Liver (tissue), 9 donors: ENCODE results near the gene ACTRT2. TPM values are rescaled to one million over a fixed set of nuclear protein-coding genes. Genes with fewer than 3 reads are reported as not detected.

ENCODE experiments used
- DNase-seq: peaks from one replicate; pipeline ENCODE4 v3.0.0-alpha.2; 2017; ENCODE audit warnings: low spot score
- H3K27ac ChIP-seq, 2 donors: one replicate each; pipeline ENCODE4 v1.7.0; 2013; ENCODE audit warnings: inconsistent platforms in 2 of 2, low read length in 2 of 2, control low read depth in 1 of 2, low read depth in 1 of 2, mild to moderate bottlenecking in 1 of 2
- H3K27me3 ChIP-seq, 4 donors: one replicate each; pipeline versions ENCODE4 v1.6.1 to v1.7.0; 2013; ENCODE audit warnings: low read length in 3 of 4, inconsistent platforms in 1 of 4, mild to moderate bottlenecking in 1 of 4, moderate library complexity in 1 of 4; ENCODE audit not compliant: control insufficient read depth in 4 of 4, insufficient read depth in 4 of 4
- H3K36me3 ChIP-seq, 4 donors: one replicate each; pipeline versions ENCODE4 v1.6.1 to v1.7.0; 2013; ENCODE audit warnings: low read length in 3 of 4, mild to moderate bottlenecking in 3 of 4, low read depth in 1 of 4, moderate library complexity in 1 of 4; ENCODE audit not compliant: control insufficient read depth in 4 of 4, insufficient read depth in 3 of 4
- H3K4me1 ChIP-seq, 4 donors: one replicate each; pipeline versions ENCODE4 v1.6.1 to v1.7.0; 2013; ENCODE audit warnings: low read length in 3 of 4, mild to moderate bottlenecking in 3 of 4, moderate library complexity in 1 of 4; ENCODE audit not compliant: control insufficient read depth in 4 of 4, insufficient read depth in 4 of 4
- H3K4me3 ChIP-seq, 3 donors: one replicate each; pipeline versions ENCODE4 v1.6.1 to v1.7.0; 2013; ENCODE audit warnings: low read length in 3 of 3, control low read depth in 1 of 3, low read depth in 1 of 3, mild to moderate bottlenecking in 1 of 3
- H3K9ac ChIP-seq, 2 donors: one replicate each; pipeline ENCODE4 v1.7.0; 2013; ENCODE audit warnings: low read length in 2 of 2, mild to moderate bottlenecking in 2 of 2, moderate library complexity in 2 of 2, control low read depth in 1 of 2, low read depth in 1 of 2
- H3K9me3 ChIP-seq, 4 donors: one replicate each; pipeline versions ENCODE4 v1.6.1 to v1.7.0; 2013; ENCODE audit warnings: low read length in 3 of 4; ENCODE audit not compliant: control insufficient read depth in 4 of 4
- FOXA1 ChIP-seq: IDR thresholded peaks from 2 replicates; pipeline ENCODE4 v1.6.1; 2016; ENCODE audit warnings: antibody characterized with exemption
- FOXA2 ChIP-seq: IDR thresholded peaks from 2 replicates; pipeline ENCODE4 v1.6.1; 2016; ENCODE audit warnings: antibody characterized with exemption
- HNF4A ChIP-seq, 2 donors: conservative IDR thresholded peaks; 2 replicates each; pipeline ENCODE4 v1.6.1; 2016; ENCODE audit warnings: antibody characterized with exemption in 2 of 2, mild to moderate bottlenecking in 2 of 2
- HNF4G ChIP-seq: IDR thresholded peaks from 2 replicates; pipeline ENCODE4 v1.6.1; 2016; ENCODE audit warnings: antibody characterized with exemption
- JUND ChIP-seq, 2 donors: IDR thresholded peaks; 2 replicates each; pipeline ENCODE4 v1.6.1; 2016; ENCODE audit warnings: antibody characterized with exemption in 2 of 2
- NR2F2 ChIP-seq: IDR thresholded peaks from 2 replicates; pipeline ENCODE4 v1.6.1; 2016; ENCODE audit warnings: antibody characterized with exemption
- RXRA ChIP-seq, 2 donors: IDR thresholded peaks; 2 replicates each; pipeline ENCODE4 v1.6.1; 2017 to 2018; ENCODE audit warnings: antibody characterized with exemption in 2 of 2, mild to moderate bottlenecking in 1 of 2
- SP1 ChIP-seq: IDR thresholded peaks from 2 replicates; pipeline ENCODE4 v1.6.1; 2018; ENCODE audit warnings: antibody characterized with exemption, mild to moderate bottlenecking
- TAF1 ChIP-seq: conservative IDR thresholded peaks from 2 replicates; pipeline ENCODE4 v1.6.1; 2016; ENCODE audit warnings: antibody characterized with exemption, mild to moderate bottlenecking
- YY1 ChIP-seq: IDR thresholded peaks from 2 replicates; pipeline ENCODE4 v1.6.1; 2016; ENCODE audit warnings: antibody characterized with exemption, mild to moderate bottlenecking
- WGBS: extraction: QIAGEN DNeasy Blood & Tissue Kit; methylation state at CpG from one replicate; pipeline ENCODE4 v1.1.7; 2013; 5-methylcytosine and 5-hydroxymethylcytosine counted together
- polyA plus RNA-seq, 2 donors: library from polyadenylated mRNA; stranded (reverse) in 1 of 2; unstranded in 1 of 2; fragments of 200-250 nt in 1 of 2; fragments of >200 nt in 1 of 2; fragmentation: Nextera tagmentation in 1 of 2; extraction: Ambion mirVana in 1 of 2; gene quantifications; one replicate each; pipeline versions ENCODE4 v1.2.1 to v1.2.3, GENCODE V29; 2013 to 2015
- total RNA-seq, 2 donors: library from RNA; depleted of rRNA; stranded (reverse); fragments of >200 nt; gene quantifications; one replicate each; pipeline ENCODE4 v1.2.3, GENCODE V29; 2014
- TF ChIP-seq, protein P1 (sequence below): fragments of 150-350 bp; IDR thresholded peaks from 2 replicates; pipeline ENCODE4 v1.5.1; 2017; ENCODE audit warnings: improper control_type of control experiment, low read depth, low read length; ENCODE audit not compliant: missing input control
- TF ChIP-seq, protein P2 (sequence below): IDR thresholded peaks from 2 replicates; pipeline ENCODE4 v1.6.1; 2016; ENCODE audit warnings: antibody characterized with exemption
- TF ChIP-seq, protein P3 (sequence below): IDR thresholded peaks from 2 replicates; pipeline ENCODE4 v1.6.1; 2016; ENCODE audit warnings: antibody characterized with exemption, mild to moderate bottlenecking
- TF ChIP-seq, protein P4 (sequence below): IDR thresholded peaks from 2 replicates; pipeline ENCODE4 v1.6.1; 2016; ENCODE audit warnings: antibody characterized with exemption
- donor health status: healthy.
- donor health status: healthy.
- donor health status: healthy.
- donor health status: healthy.
- donor health status: healthy.

Gene ACTRT2
- total and polyA plus RNA-seq, 4 donors: not detected

DNA sequence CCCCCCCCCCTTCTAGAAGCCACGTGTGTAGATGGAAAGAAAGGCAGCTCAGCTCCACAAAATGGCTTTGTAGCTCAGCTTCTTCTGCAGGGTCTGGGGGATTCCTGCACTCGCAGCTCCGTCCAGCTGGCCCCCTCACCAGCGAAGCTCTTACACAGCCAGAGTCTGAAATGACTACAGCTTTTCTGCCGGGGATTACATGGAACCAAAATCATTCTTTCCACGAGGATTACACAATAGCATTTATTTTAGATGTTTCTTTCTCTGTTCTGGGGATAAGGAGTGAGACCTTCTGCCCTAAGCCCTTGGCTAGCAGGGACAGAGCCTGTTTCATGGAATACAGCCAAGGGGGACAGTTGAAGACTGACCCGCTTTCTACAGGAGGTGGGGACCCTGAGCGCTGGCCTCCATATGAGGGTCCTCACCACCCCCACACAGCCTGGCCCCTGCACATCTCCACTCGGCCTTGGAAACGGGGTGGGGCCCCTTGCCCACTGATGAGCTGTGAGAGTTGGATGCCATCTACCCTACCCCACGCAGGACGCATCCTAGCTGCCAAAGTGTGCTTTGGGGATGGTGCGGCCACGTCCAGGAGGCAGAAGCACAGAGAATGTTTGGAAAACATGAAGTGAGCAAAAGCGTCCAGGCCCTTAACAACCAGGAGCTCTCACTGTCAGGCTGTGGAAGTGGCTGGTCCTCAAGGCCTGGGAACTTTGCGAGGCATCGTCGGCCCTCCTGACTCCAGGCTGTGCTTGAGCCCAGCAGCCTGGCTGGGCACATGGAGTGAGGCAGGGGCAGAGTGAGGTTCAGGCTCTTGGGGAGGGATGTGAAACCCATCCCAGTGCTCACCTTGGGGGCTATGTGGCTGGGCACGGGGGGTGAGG, 14.5 kb downstream of the ACTRT2 start:
- TF ChIP-seq, protein P1, sequence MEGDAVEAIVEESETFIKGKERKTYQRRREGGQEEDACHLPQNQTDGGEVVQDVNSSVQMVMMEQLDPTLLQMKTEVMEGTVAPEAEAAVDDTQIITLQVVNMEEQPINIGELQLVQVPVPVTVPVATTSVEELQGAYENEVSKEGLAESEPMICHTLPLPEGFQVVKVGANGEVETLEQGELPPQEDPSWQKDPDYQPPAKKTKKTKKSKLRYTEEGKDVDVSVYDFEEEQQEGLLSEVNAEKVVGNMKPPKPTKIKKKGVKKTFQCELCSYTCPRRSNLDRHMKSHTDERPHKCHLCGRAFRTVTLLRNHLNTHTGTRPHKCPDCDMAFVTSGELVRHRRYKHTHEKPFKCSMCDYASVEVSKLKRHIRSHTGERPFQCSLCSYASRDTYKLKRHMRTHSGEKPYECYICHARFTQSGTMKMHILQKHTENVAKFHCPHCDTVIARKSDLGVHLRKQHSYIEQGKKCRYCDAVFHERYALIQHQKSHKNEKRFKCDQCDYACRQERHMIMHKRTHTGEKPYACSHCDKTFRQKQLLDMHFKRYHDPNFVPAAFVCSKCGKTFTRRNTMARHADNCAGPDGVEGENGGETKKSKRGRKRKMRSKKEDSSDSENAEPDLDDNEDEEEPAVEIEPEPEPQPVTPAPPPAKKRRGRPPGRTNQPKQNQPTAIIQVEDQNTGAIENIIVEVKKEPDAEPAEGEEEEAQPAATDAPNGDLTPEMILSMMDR: no peak
- TF ChIP-seq FOXA1: no peak
- no peak for TF ChIP-seq TAF1
- no peak for TF ChIP-seq SP1
- no peak for TF ChIP-seq RXRA (IDR thresholded peaks at IDR 0.05)
- no peak for TF ChIP-seq HNF4A (conservative IDR thresholded peaks at IDR 0.05)
- no peak for TF ChIP-seq FOXA2
- TF ChIP-seq HNF4G: no peak

DNA sequence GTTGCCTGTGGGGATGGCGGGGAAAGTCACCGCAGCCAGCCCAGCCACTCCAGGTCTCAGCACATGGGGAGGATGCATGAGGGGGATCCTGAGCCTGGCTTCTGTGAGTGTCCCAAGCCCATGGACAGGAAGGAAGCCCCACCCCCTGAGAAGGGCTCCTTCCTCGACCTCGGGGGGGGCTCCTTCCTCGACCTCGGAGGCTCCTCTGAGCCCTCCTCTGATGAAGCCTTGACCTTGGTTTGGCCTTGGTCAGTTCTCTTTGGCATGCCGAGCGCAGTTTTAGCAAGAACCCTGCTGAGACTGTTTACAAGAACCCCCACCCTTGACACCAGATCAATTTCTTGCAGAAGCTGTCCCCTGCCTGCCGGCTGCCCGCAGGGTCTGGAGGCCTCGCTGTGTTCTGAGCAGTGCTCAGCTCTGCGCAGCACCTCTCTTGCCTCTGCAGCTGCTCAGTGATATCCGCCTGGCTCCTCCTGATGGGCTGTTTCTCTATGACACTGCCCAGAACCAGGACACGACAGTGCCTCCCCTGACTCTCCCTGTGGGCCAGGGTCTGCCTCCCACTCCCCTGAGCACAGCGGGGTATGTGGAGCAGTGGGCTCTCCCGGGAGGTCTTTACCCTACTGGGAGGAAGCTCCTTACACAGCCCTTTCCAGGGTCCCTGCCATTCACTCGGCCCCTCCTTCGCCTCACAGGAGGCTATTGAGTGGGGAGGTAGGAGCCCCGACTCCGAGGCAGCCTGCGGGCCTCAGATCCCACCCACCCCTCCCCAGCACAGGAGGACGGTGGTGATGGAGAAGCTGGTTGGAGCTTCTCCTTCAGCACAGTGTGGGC, 15.4 kb downstream of the ACTRT2 start:
- WGBS: 47% methylated on average over 22 of the region's 22 CpGs
- DNase-seq: no peak
- no peak for TF ChIP-seq NR2F2
- TF ChIP-seq, protein P2, sequence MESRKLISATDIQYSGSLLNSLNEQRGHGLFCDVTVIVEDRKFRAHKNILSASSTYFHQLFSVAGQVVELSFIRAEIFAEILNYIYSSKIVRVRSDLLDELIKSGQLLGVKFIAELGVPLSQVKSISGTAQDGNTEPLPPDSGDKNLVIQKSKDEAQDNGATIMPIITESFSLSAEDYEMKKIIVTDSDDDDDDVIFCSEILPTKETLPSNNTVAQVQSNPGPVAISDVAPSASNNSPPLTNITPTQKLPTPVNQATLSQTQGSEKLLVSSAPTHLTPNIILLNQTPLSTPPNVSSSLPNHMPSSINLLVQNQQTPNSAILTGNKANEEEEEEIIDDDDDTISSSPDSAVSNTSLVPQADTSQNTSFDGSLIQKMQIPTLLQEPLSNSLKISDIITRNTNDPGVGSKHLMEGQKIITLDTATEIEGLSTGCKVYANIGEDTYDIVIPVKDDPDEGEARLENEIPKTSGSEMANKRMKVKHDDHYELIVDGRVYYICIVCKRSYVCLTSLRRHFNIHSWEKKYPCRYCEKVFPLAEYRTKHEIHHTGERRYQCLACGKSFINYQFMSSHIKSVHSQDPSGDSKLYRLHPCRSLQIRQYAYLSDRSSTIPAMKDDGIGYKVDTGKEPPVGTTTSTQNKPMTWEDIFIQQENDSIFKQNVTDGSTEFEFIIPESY: no peak
- TF ChIP-seq FOXA1: no peak
- TF ChIP-seq HNF4G: no peak
- TF ChIP-seq SP1: no peak
- TF ChIP-seq, protein P3, sequence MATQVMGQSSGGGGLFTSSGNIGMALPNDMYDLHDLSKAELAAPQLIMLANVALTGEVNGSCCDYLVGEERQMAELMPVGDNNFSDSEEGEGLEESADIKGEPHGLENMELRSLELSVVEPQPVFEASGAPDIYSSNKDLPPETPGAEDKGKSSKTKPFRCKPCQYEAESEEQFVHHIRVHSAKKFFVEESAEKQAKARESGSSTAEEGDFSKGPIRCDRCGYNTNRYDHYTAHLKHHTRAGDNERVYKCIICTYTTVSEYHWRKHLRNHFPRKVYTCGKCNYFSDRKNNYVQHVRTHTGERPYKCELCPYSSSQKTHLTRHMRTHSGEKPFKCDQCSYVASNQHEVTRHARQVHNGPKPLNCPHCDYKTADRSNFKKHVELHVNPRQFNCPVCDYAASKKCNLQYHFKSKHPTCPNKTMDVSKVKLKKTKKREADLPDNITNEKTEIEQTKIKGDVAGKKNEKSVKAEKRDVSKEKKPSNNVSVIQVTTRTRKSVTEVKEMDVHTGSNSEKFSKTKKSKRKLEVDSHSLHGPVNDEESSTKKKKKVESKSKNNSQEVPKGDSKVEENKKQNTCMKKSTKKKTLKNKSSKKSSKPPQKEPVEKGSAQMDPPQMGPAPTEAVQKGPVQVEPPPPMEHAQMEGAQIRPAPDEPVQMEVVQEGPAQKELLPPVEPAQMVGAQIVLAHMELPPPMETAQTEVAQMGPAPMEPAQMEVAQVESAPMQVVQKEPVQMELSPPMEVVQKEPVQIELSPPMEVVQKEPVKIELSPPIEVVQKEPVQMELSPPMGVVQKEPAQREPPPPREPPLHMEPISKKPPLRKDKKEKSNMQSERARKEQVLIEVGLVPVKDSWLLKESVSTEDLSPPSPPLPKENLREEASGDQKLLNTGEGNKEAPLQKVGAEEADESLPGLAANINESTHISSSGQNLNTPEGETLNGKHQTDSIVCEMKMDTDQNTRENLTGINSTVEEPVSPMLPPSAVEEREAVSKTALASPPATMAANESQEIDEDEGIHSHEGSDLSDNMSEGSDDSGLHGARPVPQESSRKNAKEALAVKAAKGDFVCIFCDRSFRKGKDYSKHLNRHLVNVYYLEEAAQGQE: no peak
- TF ChIP-seq, protein P4, sequence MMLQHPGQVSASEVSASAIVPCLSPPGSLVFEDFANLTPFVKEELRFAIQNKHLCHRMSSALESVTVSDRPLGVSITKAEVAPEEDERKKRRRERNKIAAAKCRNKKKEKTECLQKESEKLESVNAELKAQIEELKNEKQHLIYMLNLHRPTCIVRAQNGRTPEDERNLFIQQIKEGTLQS: no peak
- TF ChIP-seq YY1: no peak
- TF ChIP-seq, protein P1: no peak
- no peak for TF ChIP-seq HNF4A (conservative IDR thresholded peaks at IDR 0.05)
- no peak for TF ChIP-seq FOXA2
- no peak for TF ChIP-seq RXRA (IDR thresholded peaks at IDR 0.05)
- TF ChIP-seq TAF1: no peak
- TF ChIP-seq JUND (IDR thresholded peaks at IDR 0.05): no peak
- Histone ChIP-seq H3K9me3 (no peaks in the 10 kb centered on the region), H3K27me3 (peaks cover 0 to 7% (median 4%) of the 10 kb centered on the region in 4 donors), H3K9ac (no peak overlapping the region), H3K4me1 (no peaks in the 10 kb centered on the region), H3K36me3 (no peaks in the 10 kb centered on the region), H3K27ac (no peak overlapping the region), H3K4me3 (no peak overlapping the region)

More for the DNA sequence above, 14.5 kb downstream of the ACTRT2 start:
- no peak overlapping the region for H3K9ac ChIP-seq
- no peaks in the 10 kb centered on the region for H3K4me1 ChIP-seq
- peaks cover 0 to 7% (median 4%) of the 10 kb centered on the region in 4 donors for H3K27me3 ChIP-seq
- DNase-seq: no peak
- no peak overlapping the region for H3K27ac ChIP-seq
- 68% methylated on average over 19 of the region's 19 CpGs for WGBS
- H3K36me3 ChIP-seq: no peaks in the 10 kb centered on the region
- H3K4me3 ChIP-seq: no peak overlapping the region
- H3K9me3 ChIP-seq: no peaks in the 10 kb centered on the region
